Nephron (organoid): ENCODE measurements around the gene THBS4.
A peak's percentile ranks its signal among the peaks of the same experiment; 100 is the strongest.

Source experiments
- H3K27ac Mint-ChIP-seq, 3 experiments: 2 replicates each; pipeline ENCODE4 v1.8.0; 2020; ENCODE audit warnings: mixed read lengths in 3 of 3, mild to moderate bottlenecking in 2 of 3, moderate library complexity in 1 of 3
- H3K27me3 Mint-ChIP-seq: 2 replicates; pipeline ENCODE4 v1.8.0; 2021; ENCODE audit warnings: low read depth, mild to moderate bottlenecking, moderate library complexity, mixed read lengths
- H3K36me3 Mint-ChIP-seq: 2 replicates; pipeline ENCODE4 v1.8.0; 2020; ENCODE audit warnings: low read depth, mixed read lengths
- H3K4me1 Mint-ChIP-seq: 2 replicates; pipeline ENCODE4 v1.8.0; 2020; ENCODE audit warnings: mixed read lengths
- H3K4me3 Mint-ChIP-seq, 3 experiments: 2 replicates each; pipeline ENCODE4 v1.8.0; 2020; ENCODE audit warnings: mild to moderate bottlenecking in 3 of 3, mixed read lengths in 3 of 3, moderate library complexity in 2 of 3
- H3K9me3 Mint-ChIP-seq: 2 replicates; pipeline ENCODE4 v1.8.0; 2020; ENCODE audit warnings: mixed read lengths
- TF ChIP-seq, protein P1 (sequence below), 3 experiments: fragments of 200-600 bp; sonication (generic); IDR thresholded peaks; one replicate each; pipeline ENCODE4 v1.5.0; 2021; ENCODE audit warnings: antibody characterized with exemption in 3 of 3; ENCODE audit not compliant: unreplicated experiment in 3 of 3

The THBS4 gene

DNA sequence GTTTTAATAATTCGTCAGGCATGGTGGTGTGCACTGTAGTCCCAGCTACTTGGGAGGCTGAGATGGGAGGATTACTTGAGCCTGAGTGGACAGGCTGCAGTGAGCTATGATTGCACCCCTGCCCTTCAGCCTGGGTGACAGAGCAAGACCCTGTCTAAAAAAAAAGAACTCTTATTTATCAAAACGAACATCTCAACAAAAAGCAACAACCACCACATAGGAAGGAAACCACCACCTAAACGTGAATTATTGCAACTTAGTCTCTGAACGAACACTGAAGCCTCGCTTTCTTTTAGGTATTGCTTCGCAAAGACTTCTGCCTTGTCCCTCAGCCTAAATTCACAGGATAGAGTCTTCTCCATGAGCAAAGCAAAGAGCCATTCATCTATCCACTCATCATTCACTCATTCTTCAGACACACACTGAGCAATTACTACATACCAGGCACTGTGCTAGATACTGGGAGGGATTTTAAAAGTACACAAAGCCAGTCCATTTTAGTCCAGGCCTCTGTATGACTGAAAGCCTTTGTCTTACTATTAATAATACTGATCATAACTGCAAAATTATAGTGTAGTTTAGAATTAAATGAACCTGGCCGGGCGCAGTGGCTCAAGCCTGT is 57.4 kb downstream of the THBS4 start:
- no peaks in the 10 kb centered on the region for H3K9me3 Mint-ChIP-seq
- TF ChIP-seq, protein P1, sequence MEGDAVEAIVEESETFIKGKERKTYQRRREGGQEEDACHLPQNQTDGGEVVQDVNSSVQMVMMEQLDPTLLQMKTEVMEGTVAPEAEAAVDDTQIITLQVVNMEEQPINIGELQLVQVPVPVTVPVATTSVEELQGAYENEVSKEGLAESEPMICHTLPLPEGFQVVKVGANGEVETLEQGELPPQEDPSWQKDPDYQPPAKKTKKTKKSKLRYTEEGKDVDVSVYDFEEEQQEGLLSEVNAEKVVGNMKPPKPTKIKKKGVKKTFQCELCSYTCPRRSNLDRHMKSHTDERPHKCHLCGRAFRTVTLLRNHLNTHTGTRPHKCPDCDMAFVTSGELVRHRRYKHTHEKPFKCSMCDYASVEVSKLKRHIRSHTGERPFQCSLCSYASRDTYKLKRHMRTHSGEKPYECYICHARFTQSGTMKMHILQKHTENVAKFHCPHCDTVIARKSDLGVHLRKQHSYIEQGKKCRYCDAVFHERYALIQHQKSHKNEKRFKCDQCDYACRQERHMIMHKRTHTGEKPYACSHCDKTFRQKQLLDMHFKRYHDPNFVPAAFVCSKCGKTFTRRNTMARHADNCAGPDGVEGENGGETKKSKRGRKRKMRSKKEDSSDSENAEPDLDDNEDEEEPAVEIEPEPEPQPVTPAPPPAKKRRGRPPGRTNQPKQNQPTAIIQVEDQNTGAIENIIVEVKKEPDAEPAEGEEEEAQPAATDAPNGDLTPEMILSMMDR (IDR thresholded peaks at IDR 0.05; ENCODE audit: unreplicated experiment in 3 of 3): no peak

DNA sequence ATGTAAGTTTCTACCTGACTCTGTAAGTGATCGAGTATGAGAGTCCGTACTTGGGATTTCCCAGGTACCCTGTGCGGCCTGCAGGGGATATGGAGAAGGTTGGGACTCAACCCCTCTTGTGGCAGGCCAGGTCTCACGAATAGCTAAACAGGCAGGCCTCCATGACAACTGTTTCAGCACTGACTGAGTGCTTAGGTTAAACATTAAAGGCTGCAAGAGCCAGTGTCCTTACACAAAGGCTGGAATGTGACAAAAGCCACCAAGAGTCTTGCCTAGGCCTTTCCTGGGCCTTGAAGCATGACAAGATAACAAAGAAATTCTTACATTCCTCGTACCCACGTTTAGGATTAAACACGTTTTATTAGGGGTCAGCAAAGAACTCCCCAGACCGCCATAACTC is 58.6 kb downstream of the THBS4 start:
- Mint-ChIP-seq H3K27ac (peak overlapping the region; percentile 98 to 99 (median 99)), H3K9me3 (no peaks in the 10 kb centered on the region), H3K4me3 (peak overlapping the region in 1 of 3 experiments; percentile 14), H3K27me3 (peaks cover 9% of the 10 kb centered on the region), H3K36me3 (no peaks in the 10 kb centered on the region), H3K4me1 (peaks cover 39% of the 10 kb centered on the region)
- TF ChIP-seq, protein P1 (IDR thresholded peaks at IDR 0.05; ENCODE audit: unreplicated experiment in 3 of 3): no peak

More for the DNA sequence above, 57.4 kb downstream of the THBS4 start:
- peaks cover 27% of the 10 kb centered on the region for H3K4me1 Mint-ChIP-seq
- H3K4me3 Mint-ChIP-seq: no peak overlapping the region
- peaks cover 9% of the 10 kb centered on the region for H3K27me3 Mint-ChIP-seq
- H3K36me3 Mint-ChIP-seq: no peaks in the 10 kb centered on the region
- H3K27ac Mint-ChIP-seq: peak overlapping the region; percentile 76 to 99 (median 98)

DNA sequence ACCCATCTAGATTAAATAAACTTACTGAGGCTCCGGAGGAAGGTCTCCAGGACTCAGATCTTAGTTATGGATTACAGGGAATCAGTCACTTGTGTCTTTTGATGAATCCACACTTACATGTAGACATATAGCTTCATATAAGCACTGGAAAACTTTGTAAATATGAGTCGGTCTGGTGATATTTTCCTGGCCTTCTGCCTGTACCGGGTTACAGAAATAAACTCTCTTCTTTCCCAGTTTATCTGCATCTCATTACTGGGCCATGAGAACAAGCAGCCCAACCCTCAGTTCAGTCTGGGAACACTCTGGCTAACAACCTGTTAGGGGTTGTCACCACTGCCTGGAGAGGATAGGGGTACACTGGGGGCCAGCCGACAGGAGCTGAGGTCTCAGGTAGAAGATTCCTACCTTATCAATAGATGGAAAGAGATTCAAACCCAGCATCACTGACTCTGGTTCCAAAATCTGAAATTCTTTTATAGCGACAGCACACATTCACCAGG is 59.1 kb downstream of the THBS4 start:
- H3K27me3 Mint-ChIP-seq: peaks cover 9% of the 10 kb centered on the region
- no peaks in the 10 kb centered on the region for H3K9me3 Mint-ChIP-seq
- no peak overlapping the region for H3K4me3 Mint-ChIP-seq
- H3K36me3 Mint-ChIP-seq: no peaks in the 10 kb centered on the region
- peak overlapping the region; percentile 98 to 99 (median 99) for H3K27ac Mint-ChIP-seq
- H3K4me1 Mint-ChIP-seq: peaks cover 44% of the 10 kb centered on the region
- TF ChIP-seq, protein P1 (IDR thresholded peaks at IDR 0.05; ENCODE audit: unreplicated experiment in 3 of 3): no peak

DNA sequence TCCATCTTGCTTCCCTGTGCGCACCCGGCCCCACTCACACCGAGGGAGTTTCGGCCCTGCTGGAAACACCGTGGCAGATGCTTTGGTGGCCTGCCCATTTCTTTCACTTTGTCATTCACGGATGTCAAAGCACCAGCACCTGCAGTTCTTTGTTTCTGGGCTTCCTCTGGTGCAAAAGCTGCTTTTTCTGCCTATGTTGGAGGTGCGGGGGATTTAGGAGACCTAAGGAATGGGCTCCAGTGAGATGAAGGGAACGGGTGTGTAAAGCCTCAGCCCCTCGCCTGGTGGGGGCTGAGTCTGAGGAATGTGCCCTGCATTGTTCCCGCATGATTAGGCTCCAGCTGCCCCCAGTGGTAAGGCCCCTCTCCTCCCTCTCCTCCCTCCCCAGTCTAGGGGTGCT is 62.3 kb downstream of the THBS4 start:
- TF ChIP-seq, protein P1 (IDR thresholded peaks at IDR 0.05; ENCODE audit: unreplicated experiment in 3 of 3): no peak
- Mint-ChIP-seq H3K4me1 (peaks cover 62% of the 10 kb centered on the region), H3K9me3 (no peaks in the 10 kb centered on the region), H3K36me3 (no peaks in the 10 kb centered on the region), H3K27me3 (peaks cover 3% of the 10 kb centered on the region), H3K4me3 (no peak overlapping the region), H3K27ac (peak overlapping the region; percentile 55 to 88 (median 87))

DNA sequence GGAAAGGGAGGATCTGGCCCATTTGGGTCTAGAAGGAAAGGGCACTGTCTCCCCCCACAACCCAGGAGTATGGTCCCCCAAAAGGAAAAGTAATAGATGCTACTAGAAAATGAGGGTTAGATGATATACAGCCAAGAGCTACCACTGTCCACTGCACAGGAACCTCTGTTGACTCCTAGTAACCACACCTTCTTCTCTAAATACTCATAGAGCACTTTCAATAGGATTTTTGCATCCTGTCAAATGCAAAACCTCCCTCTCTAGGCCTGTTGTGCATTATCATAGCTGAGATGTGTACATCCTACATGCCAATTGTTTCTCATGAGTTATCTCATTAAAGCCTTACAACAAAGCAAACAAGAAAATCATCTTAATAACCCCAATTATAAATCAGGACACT is 66.8 kb downstream of the THBS4 start:
- Mint-ChIP-seq H3K4me1 (peaks cover 63% of the 10 kb centered on the region), H3K4me3 (no peak overlapping the region), H3K36me3 (no peaks in the 10 kb centered on the region), H3K27ac (peak overlapping the region in 2 of 3 experiments; percentile 39 to 68), H3K27me3 (peaks cover 3% of the 10 kb centered on the region), H3K9me3 (no peaks in the 10 kb centered on the region)
- TF ChIP-seq, protein P1 (IDR thresholded peaks at IDR 0.05; ENCODE audit: unreplicated experiment in 3 of 3): no peak

DNA sequence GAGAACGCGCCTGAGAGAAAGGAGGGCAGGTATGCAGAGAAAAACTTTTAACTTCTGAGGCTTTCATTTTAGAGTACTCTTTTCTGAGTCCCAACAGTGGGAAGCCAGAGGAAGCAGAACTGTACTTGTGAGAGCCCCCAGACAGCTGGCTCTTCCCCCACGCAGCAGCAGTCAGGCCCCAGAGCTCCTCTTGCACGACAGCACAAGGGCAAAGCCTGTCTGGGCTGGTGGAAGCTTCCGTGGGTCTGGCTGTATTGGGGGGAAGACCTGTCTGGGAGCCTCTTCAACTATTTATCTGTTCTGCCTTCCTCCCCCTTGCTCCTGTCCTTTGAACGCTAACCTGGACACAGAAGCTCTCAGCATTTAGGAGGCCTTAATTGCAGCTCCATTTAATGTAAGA is 68.2 kb downstream of the THBS4 start:
- no peak overlapping the region for H3K4me3 Mint-ChIP-seq

More for the DNA sequence above, 68.2 kb downstream of the THBS4 start:
- Mint-ChIP-seq H3K9me3 (no peaks in the 10 kb centered on the region), H3K36me3 (no peaks in the 10 kb centered on the region), H3K4me1 (peaks cover 49% of the 10 kb centered on the region), H3K27ac (peak overlapping the region; percentile 32 to 73 (median 68)), H3K27me3 (no peaks in the 10 kb centered on the region)
- TF ChIP-seq, protein P1 (IDR thresholded peaks at IDR 0.05; ENCODE audit: unreplicated experiment in 3 of 3): no peak
